AG08395 (cell line): Measurements from ENCODE around the gene CHKB.
"Not testable (repeated sequence)": the region's sequence is repeated elsewhere in the genome, so short reads cannot be mapped to it uniquely, and the experiment has no call there.

ENCODE experiments used
- DNase-seq: peaks from one replicate; pipeline ENCODE4 v3.0.0; 2012; ENCODE audit warnings: mixed read lengths, low spot score

CHKB gene

GRCh38 chr22:50612528-50613221 is 30.0 kb upstream of the CHKB start:
- no peak for DNase-seq

- DNase-seq, result no peak
Observed at GRCh38 chr22:50612168-50612527, 29.5 kb upstream of the CHKB start.

- DNase-seq, result no peak
Observed at GRCh38 chr22:50611341-50612060, 28.9 kb upstream of the CHKB start.

GRCh38 chr22:50610581-50610980 is 27.9 kb upstream of the CHKB start:
- DNase-seq, result no peak

GRCh38 chr22:50610041-50610451 is 27.4 kb upstream of the CHKB start:
- no peak for DNase-seq

- DNase-seq, result no peak
Observed at GRCh38 chr22:50609599-50609998, 26.9 kb upstream of the CHKB start.

GRCh38 chr22:50608996-50609395 is 26.3 kb upstream of the CHKB start:
- no peak for DNase-seq

GRCh38 chr22:50608058-50608840 is 25.6 kb upstream of the CHKB start:
- not testable (repeated sequence) for DNase-seq

GRCh38 chr22:50607659-50608020 is 25.0 kb upstream of the CHKB start:
- no peak for DNase-seq

GRCh38 chr22:50606946-50607658 is 24.5 kb upstream of the CHKB start:
- no peak for DNase-seq

GRCh38 chr22:50606165-50606945 is 23.7 kb upstream of the CHKB start:
- DNase-seq, result no peak

GRCh38 chr22:50605613-50606074 is 23.0 kb upstream of the CHKB start:
- no peak for DNase-seq

- no peak for DNase-seq
Observed at GRCh38 chr22:50605002-50605612, 22.5 kb upstream of the CHKB start.

GRCh38 chr22:50604256-50605001 is 21.8 kb upstream of the CHKB start:
- no peak for DNase-seq

GRCh38 chr22:50603511-50604255 is 21.0 kb upstream of the CHKB start:
- no peak for DNase-seq

- DNase-seq, result no peak
Observed at GRCh38 chr22:50602338-50602700, 19.7 kb upstream of the CHKB start.

GRCh38 chr22:50601669-50602337 is 19.2 kb upstream of the CHKB start:
- no peak for DNase-seq

GRCh38 chr22:50600967-50601668 is 18.5 kb upstream of the CHKB start:
- DNase-seq, result no peak
